Activated CD4-positive, CD25-positive, alpha-beta regulatory T cell treated with anti-CD3 and anti-CD28 coated beads, Interleukin-2, amount 50 U/mL, for 24 hours (primary cell): ENCODE data around the gene MANBA.

Experiments used
- ATAC-seq, 2 donors: fragments of 150-1000 bp; cut with Tn5 transposase; one replicate each; pipeline ENCODE4 v1.10.0; 2021; ENCODE audit warnings: mild to moderate bottlenecking in 1 of 2, moderate library complexity in 1 of 2

MANBA gene

DNA sequence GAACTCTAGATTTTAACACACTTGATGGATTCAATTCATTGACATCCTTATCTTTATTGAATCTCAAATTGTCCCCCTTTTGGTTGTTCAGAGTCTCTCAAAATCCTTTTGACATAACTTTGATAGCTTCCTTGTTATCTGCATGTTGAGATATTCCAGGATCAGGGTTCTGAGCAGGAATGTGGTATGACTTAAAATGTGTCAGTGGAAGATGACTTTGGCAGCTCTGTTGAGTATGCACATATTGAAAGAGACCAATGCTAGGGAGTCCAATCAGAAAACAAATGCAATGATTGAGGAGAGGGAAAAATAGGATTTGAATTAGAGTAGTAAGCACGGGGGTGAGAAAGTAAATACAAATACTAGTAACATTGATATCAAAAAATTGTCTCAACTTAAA is 93.8 kb downstream of the MANBA start:
- no peak for ATAC-seq

DNA sequence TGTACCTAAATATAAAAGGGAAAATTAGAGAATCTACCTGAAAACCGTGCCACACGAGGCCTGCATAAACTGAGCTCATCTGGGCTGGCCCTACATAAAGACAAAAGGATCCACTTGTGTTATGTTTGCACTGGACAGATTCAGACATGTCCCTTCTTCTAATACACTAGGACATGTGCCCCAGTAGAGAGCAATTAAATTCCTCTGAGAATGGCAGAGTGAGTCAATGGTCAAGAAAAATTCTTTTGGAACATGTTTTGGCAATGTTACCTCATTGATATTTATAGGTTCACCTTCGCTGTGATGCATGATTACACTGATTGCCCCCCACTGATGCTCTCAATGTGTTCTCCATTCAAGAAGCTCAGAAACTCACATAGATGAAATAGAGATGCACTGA is 95.2 kb downstream of the MANBA start:
- no peak for ATAC-seq

DNA sequence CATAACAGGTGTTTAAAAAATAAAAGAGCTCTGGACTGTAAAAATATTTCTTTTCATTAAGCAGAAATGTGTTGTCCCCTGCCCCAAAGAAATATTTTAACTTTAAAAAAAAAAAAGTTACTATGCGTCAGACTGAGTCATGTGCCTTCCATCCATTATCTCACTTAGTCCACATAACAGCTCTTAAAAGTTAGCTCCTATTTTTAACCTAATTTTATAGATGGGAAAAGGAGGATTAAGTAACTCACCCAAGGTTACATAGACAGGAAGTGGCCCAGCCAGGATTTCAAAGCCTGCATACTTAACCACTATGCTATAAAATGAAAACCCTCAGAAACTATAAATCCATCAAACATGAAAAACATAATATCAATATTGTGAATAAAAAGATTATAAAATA is 97.7 kb downstream of the MANBA start:
- no peak for ATAC-seq

DNA sequence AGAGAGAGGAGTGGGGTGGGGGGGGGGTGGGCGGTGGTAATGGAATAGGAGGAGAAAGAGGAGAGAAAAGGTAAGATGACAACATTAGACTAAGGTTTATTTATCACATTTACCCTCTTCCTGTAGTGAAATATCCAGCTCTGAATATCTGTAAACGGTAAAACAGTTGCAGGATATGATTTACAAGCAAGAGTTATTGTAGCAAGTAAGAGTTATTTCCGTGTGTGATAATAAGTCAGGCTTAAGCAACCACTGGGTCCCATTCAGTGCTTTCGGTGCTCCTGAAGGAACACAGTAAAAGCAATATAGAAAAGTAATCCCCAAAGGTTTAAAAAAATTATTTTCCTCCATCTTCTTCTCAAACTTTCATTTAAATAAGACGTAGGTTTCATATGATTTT is 103.6 kb downstream of the MANBA start:
- ATAC-seq = no peak

DNA sequence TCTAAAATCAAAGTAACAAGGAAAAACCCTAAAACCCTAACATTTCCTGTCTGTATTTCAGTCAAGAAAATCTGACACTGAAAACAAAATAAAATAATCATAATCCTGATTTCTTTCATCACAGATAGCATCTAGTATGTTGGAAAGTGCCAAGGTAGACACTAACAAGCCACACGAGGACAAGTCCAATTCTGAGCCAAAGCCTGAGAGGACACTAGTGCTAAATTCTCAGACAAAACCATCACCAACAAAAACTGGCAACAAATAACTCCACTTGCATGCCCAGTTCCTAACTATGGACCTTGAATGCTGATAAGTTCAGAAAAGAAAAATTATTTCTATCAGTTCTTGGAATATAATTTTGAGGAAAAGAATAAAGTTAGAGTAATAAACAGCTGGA is 113.7 kb downstream of the MANBA start:
- no peak for ATAC-seq

DNA sequence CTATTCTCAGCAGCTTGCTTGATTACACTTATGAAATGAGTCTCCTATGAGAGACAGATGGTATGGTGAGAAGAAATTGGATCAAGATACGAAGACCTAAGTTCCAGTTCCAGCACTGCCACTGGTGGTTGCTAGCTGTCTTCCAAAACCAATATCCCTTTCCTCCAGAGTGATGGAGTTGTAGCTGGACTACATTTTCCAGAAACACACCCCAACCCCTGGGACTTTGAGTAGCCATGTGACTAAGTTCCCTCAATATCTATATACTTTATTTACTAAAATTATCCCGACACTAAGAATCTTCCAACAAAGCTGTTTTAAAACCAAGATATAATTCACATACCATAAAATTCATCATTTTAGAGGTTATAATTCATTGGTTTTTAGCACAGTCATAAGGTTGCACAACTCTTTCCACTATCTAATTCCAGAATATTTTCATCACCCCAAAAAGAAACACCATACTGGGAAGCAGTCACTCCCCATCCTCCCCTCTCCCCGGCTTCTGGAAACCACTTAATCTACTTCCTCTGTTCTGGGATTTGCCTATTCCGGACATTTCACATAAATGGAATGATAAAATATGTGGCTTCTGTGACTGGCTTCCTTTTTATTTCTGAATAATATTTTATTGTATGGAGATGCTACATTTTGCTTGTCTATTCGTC is 118.0 kb downstream of the MANBA start:
- no peak for ATAC-seq

DNA sequence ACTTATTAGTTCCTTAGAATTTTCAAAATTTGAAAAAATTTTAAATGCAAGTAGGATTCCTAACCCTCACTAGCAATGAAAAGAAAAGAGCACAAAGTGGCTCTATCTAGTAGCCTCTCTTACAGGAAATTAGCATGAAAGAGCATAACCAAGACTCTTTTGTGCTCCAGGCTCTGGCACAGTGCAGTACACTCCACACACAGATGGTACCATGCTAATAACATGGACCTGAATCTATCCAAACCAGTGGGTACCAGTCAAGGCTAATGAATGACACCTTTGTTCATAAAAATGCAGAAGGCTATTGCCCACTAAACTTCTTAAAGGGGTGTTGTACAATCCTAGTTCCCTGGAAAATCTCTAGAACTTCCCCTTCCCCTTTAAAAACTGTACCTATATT is 119.0 kb downstream of the MANBA start:
- ATAC-seq = no peak

DNA sequence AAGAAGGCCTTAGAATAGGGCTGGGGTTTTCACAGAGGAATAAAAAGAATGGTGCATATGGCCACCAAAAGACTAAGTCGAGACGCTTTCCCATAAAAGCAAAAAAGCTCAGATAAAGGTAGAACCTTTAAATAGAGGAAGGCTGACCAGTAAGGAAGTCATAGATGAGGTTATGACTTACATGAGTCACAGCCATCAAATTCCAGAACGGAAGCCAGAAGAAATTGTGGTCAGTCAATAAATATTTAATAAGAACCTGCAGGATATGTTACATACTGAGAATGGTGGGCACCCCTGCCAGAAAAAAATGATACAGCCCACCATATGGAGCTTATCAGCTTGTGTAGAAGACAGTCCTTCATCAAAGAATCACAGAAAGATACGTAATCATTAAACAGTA is 120.1 kb downstream of the MANBA start:
- ATAC-seq = no peak

DNA sequence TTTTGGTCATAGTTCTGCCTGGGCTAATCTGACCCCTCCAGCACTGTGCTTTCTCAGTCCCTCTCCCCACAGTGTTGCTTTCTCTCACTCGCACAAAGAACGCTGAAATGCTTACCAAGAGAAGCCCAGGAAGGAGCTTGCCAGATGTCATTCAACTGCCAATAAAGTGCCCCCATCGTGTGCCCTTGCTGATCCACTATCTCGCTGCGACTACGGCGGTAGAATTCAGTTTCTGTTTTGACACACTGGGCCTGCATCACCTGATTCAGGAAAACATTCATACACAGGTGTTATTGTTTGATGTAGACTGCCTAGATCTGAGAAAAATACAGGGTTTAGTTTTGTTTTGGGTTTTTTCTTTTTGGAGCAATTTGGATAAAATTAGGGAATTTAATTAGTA is 121.2 kb downstream of the MANBA start:
- ATAC-seq = peak; percentile 41 to 43

DNA sequence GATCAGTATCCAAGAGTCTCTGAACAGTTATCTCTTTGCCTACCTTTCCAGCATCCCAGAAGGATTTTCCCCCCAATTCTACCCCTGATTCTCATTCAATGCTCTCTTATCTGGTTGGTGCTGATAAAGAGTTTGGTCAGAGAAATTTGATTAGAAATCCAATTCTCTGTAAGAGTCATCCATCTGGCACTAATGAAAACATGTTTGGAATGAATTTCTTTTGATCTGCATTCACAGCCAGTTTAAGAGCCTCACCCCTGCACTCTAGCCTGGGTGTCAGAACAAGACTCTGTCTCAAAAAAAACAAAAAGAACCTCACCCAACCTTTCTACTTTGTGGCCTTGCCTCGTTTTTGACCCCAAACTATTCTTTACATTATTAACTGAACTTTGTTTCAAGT is 122.1 kb downstream of the MANBA start:
- no peak for ATAC-seq

DNA sequence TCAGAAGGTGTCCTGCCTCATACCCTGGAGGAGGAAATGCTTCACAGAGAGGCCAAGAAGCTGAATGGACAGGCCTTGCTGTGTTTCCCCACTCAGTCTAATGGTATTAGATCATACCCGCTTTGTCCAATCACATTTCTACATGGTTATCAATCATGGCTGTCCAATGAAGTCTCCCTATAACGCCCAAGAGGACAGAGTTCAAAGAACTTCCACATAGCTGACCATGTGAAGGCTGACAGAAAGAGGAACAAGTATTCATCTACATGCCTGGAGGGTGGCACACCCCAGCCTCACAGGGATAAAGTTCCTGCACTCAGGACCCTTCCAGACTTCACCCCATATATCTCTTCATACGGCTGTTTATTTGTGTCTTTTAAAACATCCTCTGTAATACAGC is 123.4 kb downstream of the MANBA start:
- no peak for ATAC-seq

DNA sequence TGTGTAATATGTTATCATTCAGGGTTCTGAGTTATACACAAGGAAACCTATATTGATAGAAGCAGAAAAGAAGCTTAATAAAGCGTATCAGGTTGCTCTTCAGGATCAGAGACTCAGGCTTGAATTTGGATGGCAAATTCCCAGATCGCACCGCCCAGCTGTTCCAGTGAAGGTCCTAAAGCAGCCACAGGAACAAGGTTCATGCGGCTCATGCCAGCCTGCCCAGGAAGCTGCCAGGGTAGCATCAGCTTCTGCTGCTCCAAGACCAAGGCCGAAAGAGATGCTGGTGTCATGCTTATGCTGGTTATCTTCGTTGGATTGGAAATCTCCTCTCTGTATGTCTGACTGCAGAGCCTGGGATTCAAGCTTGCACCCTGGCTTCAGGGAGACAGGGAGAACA is 127.7 kb downstream of the MANBA start:
- no peak for ATAC-seq

DNA sequence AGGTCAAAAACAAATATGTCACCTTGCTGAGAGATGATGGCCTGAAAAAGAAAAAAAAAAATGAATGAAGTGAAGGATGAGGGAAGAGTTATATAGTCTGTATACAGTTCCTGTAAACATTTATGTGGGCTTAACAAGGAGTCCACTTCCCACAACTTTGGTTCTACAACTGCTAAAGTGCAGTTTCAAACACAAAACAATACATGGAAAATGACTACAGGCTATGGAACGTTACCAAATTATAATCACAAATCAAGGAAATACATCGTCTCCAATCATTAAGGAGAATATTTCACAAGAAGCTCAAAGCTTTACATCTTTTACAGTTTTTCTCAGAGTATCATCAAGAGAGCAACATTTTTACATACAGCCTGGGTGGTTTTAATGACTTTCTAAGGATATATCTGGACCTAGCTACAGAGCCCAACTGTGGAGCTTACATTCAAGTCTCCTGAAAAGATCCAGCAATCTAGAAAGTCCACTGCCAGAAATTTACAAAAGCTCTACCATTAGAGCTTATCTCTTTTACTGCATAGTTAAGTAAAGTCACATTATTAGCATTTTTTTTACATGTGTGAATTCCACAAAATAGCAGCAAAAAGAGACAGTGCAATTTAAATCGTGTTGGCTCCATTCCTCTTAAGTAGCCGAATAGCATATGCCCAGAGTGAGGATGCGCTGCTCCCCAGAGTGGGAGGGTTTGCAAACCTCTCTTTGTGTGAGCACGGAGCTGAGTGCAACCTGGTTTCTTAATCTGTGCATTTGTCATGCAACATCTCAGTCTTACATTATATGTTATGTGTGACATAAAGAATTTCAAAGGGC is 128.3 kb downstream of the MANBA start:
- ATAC-seq = no peak

DNA sequence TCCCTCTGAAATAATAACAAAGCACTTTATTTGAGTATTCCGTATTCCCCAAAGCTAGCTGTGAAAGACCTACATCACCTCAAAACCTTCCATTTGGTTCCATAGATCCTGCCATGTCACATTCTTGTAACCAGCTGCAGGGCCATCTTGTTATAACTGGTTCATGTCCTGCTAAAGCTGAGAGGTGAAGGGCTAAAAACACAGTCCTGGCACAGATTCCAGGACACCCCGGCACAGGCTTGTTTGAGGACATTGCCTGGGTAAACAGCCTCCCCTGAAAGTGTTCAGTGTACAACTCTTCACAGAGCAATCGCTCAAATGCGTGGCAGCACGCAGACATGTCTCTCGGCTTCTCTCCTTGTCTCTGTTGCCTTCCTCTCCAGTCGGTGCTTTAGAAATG is 129.2 kb downstream of the MANBA start:
- ATAC-seq = no peak

DNA sequence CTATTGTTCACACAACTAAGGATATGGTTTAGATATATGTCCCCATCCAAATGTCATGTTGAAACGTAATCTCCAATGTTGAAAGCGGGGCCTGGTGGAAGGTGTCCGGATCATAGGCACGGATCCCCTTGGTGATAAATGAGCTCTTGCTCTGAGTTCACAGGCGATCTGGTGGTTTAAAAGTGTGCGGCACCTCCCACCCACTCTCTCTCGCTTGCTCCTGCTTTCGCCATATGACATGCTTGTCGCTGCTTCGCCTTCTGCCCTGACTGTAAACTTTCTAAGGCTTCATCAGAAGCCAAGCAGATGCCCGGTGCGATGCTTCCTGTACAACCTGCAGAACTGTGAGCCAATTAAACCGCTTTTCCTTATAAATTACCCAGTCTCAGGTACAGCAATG is 131.1 kb downstream of the MANBA start:
- no peak for ATAC-seq

DNA sequence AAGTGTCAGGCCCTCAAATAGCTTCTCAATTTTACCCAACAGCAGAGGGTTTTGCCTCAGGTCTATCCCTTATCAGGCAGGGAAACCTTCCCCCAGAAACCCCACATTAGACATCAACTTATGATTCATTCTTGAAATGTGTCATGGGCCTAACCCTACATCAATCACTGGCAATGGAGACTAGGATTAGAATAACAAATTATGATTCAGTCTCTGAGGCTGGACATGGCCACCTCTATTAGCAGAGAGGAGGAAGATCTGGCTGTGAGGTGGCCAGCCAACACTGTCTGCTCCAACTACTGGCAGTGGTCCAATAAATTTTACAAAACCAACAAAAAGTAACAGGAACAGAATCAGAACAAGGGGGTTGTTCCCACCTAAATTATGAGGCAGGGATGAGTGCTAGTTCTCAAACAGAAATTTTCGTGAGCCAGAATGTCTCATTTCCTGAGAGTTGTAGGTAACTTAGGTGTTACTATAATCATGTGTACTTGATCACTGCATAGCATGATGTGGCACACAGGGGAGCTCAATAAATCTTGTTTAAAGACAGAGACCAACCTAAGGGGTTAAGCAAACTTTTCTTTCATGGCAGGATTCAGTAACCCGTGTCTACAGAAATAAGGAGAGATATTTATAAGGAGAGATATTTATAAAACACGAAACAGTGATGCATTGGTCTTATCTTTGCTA is 132.8 kb downstream of the MANBA start:
- ATAC-seq = peak; percentile 84 to 85

DNA sequence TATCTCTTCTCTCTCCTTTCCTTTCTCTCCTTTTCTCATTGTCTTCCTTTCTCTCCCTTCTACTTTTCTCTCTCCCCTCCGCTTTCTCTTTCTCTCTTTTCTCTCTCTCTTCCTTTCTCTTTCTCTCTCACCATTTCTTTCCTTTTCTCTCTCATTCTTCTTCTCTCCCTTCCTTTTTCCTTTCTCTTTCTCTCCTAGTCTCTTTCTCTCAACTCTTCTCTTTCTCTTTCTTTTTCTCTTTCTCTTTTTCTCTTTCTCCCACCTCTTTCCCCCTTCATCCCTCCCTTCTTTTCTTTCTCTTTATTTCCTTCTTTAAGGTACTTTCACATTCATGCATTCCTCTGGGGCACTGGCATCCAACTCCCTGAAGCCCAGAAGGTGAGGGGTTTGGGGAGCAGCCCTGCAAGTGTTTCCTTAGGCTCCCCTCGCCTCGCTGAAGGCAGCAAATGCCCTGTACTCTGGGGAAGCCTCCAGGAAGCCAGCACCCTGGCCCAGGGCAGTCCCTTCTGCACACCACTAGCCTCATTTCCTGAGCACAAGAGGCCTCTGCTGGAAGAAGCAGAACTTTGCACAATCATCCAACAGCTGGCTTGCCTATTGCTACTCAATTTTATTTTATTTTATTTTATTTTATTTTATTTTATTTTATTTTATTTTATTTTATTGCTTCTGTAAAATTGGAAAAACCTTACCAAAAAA is 135.4 kb downstream of the MANBA start:
- ATAC-seq = peak; percentile 63 to 65

DNA sequence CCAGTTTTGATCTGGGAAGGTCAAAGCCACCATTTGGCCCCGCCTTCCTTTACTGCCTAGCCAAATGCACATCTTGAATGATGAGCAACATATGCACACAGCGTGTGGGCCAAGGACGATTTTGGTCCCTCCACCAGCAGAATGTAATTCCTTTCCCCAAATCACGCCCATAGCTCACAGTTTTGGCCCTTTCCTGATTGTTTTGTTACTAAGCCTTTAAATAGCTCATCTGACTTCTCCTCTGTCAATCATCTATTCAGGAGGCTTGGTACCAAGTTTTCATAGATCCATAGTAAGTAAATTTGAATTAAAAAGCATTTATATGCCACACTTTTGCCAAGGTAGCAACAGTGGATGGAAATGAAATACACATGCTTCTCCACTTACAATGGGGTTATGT is 136.3 kb downstream of the MANBA start:
- no peak for ATAC-seq

DNA sequence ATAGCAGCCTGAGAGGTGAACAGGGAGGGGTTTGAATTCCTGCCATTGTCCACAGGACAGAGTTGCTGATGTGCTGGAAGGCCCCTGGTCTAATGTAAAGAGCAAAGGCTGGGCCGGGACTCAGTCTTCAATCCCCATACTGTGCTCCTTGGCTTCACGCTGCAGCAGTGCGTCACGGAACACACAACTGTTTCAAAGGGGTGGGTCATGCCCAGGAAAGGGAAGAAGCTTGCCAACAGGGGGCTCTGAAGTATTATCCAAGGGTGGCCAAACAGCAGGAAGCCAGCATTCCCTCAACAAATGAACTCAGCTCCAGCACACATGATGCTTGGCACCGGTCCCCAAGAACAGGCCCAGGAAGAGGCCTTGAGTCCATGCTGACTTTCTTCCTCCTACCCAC is 137.1 kb downstream of the MANBA start:
- no peak for ATAC-seq

DNA sequence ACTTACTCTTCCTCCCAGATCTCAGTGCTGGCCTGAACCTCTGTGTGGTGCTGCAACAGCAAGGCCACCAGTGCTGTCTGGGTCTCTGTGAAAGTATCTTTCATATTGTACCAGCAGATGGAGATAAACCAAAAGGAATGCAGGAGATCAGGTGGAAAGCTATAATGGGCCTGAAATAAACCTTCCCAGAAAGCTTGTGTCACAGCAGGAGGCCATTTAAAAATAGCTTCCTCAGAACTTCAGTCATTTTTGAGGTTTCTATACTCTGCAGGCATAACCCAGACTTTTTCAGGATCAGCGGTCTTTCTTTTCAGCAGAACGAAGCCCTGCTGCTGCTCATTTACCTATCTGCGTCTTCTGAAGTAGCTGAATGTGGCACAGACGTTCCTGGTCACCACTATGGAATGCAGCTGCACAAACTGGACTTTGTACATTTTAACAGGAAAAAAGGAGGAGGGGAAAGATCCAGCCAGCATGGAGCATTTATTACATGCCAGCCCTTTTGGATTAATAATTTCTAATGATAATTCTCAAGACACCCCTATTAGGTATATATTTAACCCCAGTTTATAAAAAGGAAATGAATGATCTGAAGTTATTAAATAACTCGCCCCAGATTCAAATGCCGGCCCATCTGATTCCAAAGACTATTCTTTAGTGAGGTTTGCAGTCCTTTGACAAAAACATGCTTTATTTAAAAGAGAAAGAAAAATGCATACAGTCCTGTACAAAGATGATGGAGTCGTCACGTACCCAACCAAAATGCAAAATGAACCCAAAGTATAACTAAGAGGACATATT is 139.9 kb downstream of the MANBA start:
- ATAC-seq = peak in 1 of 2 donors; percentile 6

DNA sequence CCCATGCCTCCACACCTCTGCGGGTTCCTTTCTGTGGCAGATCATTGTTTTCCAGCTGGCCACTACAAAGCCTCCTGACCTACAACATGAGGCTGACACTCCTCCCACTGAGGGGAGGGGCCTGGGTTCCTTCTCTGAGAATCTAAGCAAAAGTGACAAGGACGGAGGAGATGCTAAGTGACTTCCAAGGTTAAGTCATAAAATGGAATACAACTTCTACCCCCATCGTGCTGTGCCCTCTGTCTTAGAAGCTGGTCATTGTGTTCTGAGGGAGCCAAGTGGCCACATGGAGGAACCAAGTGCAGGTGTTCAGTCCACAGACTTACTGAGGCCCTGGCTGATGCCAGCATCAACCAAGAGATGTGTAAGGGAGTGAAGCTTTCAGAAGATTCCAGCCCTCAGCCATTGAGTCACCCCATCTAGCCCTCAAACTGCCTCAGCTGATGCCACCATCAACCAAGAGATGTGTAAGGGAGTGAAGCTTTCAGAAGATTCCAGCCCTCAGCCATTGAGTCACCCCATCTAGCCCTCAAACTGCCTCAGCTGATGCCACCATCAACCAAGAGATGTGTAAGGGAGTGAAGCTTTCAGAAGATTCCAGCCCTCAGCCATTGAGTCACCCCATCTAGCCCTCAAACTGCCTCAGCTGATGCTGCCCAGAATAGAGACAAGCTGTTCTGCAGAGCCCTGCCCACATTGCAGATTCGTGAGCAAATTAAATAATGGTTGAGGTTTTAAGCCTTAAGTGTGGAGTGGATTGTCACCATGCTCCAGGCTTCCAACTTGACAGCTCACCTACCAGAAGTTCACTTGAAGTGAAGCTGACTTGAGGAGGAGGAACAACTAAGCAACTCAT is 140.8 kb downstream of the MANBA start:
- peak; percentile 74 to 80 for ATAC-seq
